ENCODE measurements around the gene ZMYND15.

Gene ZMYND15

GRCh38 chr17:4716081-4716480 lies 23.6 kb upstream of the ZMYND15 start:
- DNase-seq = no peak

GRCh38 chr17:4717791-4718190 lies 21.8 kb upstream of the ZMYND15 start:
- no peak for DNase-seq

GRCh38 chr17:4718276-4718675 lies 21.4 kb upstream of the ZMYND15 start:
- DNase-seq = no peak

- DNase-seq = no peak
Measured at GRCh38 chr17:4719146-4719545, 20.5 kb upstream of the ZMYND15 start.

- DNase-seq = no peak
Measured at GRCh38 chr17:4719684-4720221, 19.9 kb upstream of the ZMYND15 start.

GRCh38 chr17:4720787-4721186 lies 18.8 kb upstream of the ZMYND15 start:
- no peak for DNase-seq

- no peak for DNase-seq
Measured at GRCh38 chr17:4721203-4722135, 18.2 kb upstream of the ZMYND15 start.

GRCh38 chr17:4722678-4723240 lies 16.9 kb upstream of the ZMYND15 start:
- DNase-seq = no peak

GRCh38 chr17:4724650-4725049 lies 15.0 kb upstream of the ZMYND15 start:
- DNase-seq = no peak

- DNase-seq = no peak
Measured at GRCh38 chr17:4725646-4726310, 13.9 kb upstream of the ZMYND15 start.

- DNase-seq = no peak
Measured at GRCh38 chr17:4728124-4728523, 11.5 kb upstream of the ZMYND15 start.

- DNase-seq = no peak
Measured at GRCh38 chr17:4733073-4733531, 6.5 kb upstream of the ZMYND15 start.

- DNase-seq = no peak
Measured at GRCh38 chr17:4734857-4735475, 4.7 kb upstream of the ZMYND15 start.

GRCh38 chr17:4735876-4736651 lies 3.6 kb upstream of the ZMYND15 start:
- DNase-seq = no peak

GRCh38 chr17:4738136-4739121 lies 1.2 kb upstream of the ZMYND15 start:
- no peak for DNase-seq

GRCh38 chr17:4740025-4740351 lies 355 bp downstream of the ZMYND15 start:
- no peak for DNase-seq

GRCh38 chr17:4740584-4740983 lies 951 bp downstream of the ZMYND15 start:
- no peak for DNase-seq

- no peak for DNase-seq
Measured at GRCh38 chr17:4741544-4741943, 1.9 kb downstream of the ZMYND15 start.

- DNase-seq = no peak
Measured at GRCh38 chr17:4742133-4742532, 2.5 kb downstream of the ZMYND15 start.

GRCh38 chr17:4742629-4743028 lies 3.0 kb downstream of the ZMYND15 start:
- DNase-seq = no peak

- no peak for DNase-seq
Measured at GRCh38 chr17:4743216-4743615, 3.6 kb downstream of the ZMYND15 start.
